HG03432 (cell line): ENCODE results near the gene PIP5K1C.

Source experiments
- ATAC-seq: cut with Tn5 transposase; IDR thresholded peaks from one replicate; pipeline ENCODE4 v1.9.1; 2021; ENCODE audit warnings: mild to moderate bottlenecking, moderate library complexity; ENCODE audit not compliant: unreplicated experiment

PIP5K1C gene

GRCh38 chr19:3695124-3695733, 5.0 kb downstream of the PIP5K1C start:
- no peak for ATAC-seq

DNA sequence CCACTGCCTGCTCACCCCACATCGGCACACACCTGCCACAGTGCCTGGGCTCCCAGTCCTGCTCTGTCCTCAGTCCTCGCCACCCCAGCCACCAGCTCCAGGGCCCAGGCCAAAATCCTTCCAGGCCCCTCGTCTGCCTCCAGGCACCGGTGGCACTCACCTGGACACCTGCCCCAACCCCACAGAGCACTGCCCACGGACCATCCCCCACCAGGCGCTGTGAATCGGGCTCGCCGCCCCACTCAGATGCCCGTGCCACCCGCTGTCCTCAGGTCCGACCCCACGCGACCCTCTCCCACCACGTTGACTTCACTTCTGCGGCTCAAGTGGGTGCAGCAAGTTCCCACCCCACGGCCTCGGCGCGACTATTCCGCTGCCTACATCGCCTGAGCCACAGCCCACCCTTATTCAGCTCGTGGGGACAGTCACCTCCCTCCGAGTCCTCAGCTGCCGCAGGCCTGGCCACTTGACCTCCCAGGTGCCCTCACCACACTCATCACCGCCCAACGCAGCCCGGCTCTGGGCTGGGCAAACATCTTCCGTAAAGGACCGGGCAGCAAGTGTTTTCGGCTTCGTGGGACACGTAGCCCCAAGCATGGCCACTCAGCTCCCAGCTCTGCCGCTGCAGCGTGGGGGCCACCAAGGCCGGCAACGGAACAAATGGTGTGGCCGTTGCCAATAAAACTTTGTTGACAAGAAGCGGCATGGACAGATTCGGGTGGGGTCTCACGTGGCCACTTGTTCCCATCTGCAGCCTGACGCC, 5.7 kb downstream of the PIP5K1C start:
- no peak for ATAC-seq

DNA sequence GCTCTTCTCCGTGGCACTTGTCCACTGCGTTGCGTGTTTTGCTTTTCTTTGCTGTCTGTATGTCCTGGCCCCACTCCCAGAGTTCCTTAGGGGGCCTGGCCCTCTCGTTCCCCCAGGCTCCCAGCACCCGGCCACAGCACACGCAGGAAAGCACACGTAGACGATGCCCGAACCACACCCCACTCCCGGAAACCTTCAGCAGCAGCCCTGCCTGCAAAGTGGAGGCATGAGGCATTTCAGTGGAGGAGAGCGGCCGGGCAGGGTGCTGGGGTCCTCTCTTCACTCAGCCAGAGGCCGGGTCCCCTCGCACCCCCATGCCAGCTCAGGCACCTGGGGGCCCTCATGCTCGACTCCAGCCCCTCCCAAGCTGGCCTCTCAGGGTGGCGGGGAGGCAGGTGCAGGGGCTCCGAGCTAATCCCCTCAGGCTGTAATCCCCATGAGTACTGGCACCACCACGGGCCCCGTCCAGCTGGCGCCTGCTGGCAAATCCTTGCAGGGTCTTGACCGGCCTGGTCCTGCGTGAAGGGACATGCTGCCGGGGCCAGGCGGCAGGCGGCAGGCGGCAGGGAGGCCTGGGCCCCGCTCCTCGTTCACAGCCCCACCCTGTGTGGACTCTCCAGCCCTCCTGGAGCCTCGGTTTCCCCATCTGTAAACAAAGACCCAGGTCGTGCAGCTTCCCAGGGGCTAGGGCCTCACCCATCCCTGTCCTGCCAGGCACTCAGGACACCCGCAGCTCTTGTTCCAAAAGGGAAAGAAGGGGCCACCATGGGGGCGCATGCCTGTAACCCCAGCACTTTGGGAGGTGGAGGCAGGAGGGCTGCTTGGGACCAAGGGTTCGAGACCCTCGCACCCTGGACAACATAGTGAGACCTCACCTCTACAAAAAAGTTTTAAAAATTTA, 7.0 kb downstream of the PIP5K1C start:
- ATAC-seq, result no peak

DNA sequence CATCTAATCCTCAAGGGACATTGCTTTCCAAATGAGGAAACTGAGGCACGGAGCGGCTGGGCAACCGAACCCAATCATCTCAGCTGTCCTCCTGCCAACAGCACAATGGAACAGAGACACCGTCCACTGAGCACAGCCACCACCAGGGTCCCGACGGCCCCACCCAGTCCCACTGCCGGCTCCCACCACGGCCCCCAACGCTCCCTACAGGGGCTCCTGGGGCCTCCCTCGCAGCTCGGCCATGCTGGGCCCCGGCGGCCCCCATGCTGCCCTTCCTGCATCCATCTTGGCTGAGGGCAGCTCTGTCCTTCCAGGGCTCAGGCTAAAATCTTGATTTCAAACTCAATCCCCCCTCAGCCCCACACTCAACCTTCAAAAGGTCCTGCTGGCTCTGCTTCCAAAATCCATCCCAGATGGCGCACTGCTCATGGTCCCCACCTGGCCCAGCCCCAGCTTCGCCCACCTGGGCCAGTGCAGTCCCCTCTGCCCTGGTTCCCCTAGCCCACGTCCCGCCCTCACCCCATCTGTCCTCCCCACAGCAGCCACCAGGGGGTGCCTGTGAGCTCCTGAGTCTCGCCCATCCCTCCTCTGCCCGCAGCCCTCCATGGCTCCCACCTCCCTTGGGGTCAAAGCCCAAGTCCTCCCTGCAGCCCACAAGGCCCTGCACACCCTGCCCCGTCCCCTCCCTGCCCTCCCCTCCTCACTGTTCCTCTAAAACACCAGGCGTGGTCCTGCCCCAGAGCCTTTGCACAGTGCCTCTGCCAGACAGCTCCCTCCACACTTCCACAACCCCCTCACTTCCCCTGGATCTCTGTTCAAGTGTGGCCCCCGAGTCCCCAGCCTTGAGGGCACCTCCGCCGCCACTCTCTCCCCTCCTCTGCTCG, 7.9 kb downstream of the PIP5K1C start:
- no peak for ATAC-seq

DNA sequence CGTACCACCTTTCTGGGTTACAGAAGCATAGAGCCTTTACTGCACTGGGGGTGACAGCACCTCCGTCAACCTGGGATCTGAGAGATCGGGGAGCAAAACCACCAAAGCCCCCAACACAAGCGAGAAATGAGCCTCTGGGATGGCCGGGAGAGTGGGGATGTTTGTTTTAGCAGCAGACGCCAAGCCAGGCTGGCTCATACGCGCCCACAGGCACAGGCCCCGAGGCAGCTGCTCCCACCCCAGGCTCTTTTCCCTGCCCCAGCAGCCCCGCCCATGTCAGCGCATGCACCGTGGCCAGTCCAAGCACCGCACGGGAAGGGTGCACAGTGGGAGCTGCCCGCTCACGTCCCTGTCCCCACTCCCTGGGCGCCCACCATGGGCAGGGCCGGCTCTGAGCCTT, 8.5 kb downstream of the PIP5K1C start:
- ATAC-seq, result no peak

- ATAC-seq, result no peak
These were observed 8.9 kb downstream of the PIP5K1C start for GRCh38 chr19:3691372-3691716.

DNA sequence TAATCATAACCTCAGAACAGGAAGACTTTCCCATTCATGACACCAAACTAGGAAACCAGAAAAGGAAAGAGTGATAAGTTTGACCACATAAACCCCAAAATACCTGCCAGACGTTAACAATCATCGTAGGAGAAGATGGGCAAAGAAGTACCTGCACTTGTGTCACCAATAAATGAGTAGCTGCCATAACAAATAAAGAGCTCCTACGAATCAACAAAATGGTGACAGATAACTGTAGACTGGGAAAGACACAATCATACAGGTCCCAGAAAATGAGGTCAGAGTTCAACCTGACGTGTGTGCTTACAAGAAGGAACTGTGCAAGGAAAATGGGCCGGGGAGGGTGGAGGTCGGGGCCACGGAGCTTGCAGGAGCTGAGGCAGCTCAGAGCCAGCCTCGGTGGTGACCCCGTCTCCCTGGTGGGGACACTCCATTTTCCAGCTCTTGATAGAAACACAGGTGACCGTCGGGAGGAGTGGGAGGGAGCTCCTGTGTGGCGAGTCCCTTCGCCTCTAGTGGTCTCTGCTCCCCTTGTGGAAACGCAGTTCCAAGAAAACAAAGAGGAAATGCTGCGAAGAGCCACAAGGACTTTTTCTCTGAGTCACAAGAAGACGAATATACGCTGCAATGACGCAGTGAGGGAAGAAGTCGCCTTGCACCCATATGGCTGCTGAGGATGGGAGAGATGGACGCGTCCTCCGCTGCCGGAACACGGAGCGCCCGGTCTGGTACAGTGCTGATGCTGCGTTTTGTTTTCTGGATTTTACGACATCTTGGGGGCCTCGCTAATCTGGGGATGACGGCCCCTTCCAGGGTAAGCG, 9.5 kb downstream of the PIP5K1C start:
- no peak for ATAC-seq

DNA sequence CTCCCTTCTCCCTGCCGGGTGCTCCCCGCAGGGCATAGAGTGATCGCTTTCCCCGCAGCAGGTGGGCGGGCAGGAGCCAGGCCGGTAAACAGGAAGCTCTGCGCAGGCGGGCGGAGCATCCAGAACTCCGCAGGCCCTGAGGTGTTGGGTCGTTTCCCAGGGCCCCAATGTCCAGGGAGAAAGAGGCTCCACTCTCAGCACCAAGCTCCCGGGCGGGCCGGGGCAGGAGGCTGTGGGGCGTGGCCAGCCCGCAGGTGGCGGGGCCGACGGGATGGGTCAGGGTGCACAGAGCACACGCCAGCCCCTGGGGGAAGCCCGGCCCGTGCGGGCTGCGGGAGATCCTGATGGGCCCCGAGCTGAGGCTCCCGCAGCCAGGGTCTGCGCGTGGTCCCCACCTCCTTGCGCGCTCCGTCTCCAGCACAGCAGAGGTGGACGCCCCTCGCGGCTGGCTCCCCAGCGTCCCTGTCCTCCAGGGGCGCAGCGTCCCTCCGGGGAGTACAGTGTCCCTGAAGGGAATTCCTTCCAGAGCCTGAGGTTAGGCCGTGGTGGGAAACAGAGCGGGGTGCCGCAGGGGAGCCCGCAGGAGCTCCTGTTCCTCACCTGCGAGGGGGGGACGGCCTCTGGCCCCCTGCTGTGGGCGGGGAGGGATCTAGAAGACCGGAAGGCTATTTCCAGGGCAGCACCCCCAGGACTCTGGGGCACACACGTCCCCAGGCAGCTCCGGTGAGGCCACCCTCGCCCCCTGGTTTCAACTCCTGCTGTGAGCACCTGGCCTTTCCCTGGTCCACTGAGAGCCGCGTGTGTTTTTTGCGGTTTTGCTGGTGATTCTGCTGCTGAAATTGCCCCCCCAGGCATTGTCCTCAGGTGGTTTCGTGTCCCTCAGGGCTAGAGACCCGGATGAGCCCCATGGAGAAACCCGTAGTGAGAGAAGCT, 12.2 kb downstream of the PIP5K1C start:
- ATAC-seq, result no peak

DNA sequence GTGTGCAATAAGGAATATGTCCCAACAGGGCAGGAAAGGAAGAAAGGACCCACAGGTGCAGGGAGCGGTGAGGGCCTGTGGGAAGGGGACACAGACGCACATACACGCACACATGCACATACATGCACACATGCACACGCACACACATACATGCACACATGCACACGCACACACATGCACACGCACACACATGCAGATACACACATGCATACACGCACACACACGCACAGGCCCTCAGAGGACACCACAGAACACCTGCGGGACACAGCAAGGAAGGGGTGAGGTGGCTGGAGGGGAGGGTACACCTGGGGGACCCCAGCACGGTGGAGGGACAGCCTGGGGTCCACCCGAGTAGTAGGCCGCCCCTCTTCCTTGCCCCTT, 12.9 kb downstream of the PIP5K1C start:
- no peak for ATAC-seq

GRCh38 chr19:3684817-3685410, 15.4 kb downstream of the PIP5K1C start:
- ATAC-seq, result no peak

- no peak for ATAC-seq
These were observed 16.0 kb downstream of the PIP5K1C start for GRCh38 chr19:3684054-3684816.

DNA sequence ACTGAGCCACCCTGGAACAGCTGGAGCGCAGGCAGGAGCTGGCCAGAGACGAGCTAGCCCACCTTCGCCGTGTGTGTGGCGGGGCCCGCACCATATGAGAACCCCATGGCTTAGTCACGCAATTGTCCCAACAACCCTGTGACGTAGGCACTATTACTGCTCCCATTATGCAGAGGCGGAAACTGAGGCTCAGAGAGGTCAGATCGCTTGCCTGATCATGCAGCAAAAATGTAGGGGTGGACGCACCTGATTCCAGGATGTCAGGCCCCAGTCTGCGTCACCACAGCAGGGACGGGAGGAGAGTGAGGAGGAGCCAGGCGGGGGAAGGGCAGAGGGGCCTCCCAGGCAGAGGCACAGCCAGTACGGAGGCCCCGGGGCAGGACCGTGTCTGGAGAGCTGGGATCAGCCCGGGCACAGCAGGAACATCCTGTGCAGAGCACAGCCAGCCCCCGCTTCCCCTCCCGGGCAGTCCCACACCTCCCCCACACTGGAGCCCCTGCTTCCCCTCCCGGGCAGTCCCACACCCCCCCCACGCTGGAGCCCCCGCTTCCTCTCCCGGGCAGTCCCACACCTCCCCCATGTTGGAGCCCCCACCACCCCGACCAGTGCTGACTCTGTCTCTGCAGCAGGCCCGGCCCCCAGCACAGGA, 16.7 kb downstream of the PIP5K1C start:
- ATAC-seq, result no peak

DNA sequence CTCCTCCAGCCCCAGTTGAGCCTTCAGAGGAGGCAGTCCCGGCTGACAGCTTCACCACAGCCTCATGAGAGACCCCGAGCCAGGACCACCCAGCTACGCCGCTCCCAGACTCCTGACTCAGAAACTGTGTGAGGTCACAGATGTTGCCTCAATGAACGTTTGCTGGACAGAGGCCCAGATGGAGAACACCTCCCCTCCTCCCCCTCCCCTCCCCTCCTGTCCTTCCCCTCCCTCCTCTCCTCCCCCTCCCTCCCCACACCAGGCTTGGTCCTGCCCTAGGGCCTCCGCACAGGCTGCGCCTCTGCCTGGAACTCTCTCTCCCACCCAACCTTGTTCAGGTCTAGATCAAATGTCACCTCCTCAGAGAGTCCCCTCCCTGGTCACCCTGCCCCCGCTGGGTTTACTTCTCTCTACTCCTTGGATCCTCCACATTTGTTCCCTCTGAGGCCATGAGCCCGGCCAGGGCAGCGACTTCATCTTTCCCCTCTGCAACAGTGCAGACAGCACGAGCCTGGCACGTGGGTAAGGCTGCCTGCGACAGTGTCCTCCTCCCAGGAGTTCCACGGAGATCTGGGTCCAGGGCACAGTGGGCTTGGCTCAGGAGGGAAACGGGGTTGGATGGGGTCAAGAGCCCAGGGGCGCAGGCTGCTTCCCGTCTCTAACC, 17.4 kb downstream of the PIP5K1C start:
- ATAC-seq, result no peak

GRCh38 chr19:3682286-3682685, 18.0 kb downstream of the PIP5K1C start:
- no peak for ATAC-seq

- ATAC-seq, result no peak
These were observed 19.3 kb downstream of the PIP5K1C start for GRCh38 chr19:3680939-3681338.

GRCh38 chr19:3679581-3679980, 20.7 kb downstream of the PIP5K1C start:
- no peak for ATAC-seq

DNA sequence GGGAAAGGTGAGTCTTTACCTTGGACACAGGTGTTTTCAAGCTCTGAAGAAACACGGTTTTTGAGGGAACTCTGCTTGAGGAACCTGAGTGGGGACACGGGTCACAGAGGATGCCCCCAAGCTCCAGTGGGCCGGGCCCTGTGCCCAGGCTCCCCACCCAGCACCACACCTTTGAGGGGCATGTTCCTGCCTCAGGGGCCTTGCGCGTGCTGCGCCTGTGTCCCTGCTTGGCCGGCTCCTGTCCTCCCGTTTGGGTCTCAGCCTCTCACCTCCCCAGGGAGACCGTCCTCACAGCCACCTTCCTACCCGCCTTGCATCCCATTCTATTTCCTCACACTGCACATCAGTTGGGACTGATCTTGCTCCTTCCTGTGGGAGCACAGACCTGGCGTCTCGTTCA, 21.1 kb downstream of the PIP5K1C start:
- no peak for ATAC-seq
